Activated T-helper 1 cell treated with anti-CD3 and anti-CD28 coated beads, Interleukin-12 subunit alpha, Interleukin-12 subunit beta, Interleukin-2, Interleukin-4 antibody, amounts not matched to agents 30 ng/mL and 10 ng/mL and 1 ng/mL, durations not matched to agents 14 hours and 24 hours and 36 hours (primary cell): Measurements from ENCODE around the gene ATRAID. TPM values are rescaled to one million over a fixed set of nuclear protein-coding genes. Genes with fewer than 3 reads are reported as not detected.

Experiments used
- DNase-seq: peaks from one replicate; pipeline ENCODE4 v3.0.0; 2021; ENCODE audit warnings: low spot score
- H3K27ac Mint-ChIP-seq: one replicate; pipeline ENCODE4 v1.8.0; 2021; ENCODE audit warnings: mild to moderate bottlenecking, mixed read lengths
- H3K27me3 Mint-ChIP-seq: one replicate; pipeline ENCODE4 v1.8.0; 2022; ENCODE audit warnings: mild to moderate bottlenecking, moderate library complexity, mixed read lengths; ENCODE audit not compliant: insufficient read depth
- H3K36me3 Mint-ChIP-seq: one replicate; pipeline ENCODE4 v1.8.0; 2021; ENCODE audit warnings: low read depth, mixed read lengths
- H3K4me1 Mint-ChIP-seq: one replicate; pipeline ENCODE4 v1.8.0; 2021; ENCODE audit warnings: low read depth, mixed read lengths
- H3K4me3 Mint-ChIP-seq: one replicate; pipeline ENCODE4 v1.8.0; 2021; ENCODE audit warnings: mild to moderate bottlenecking, moderate library complexity, mixed read lengths
- H3K9me3 Mint-ChIP-seq: one replicate; pipeline ENCODE4 v1.8.0; 2021; ENCODE audit warnings: mixed read lengths
- intact Hi-C: fragments of 100-400 bp; cut with micrococcal nuclease; formaldehyde crosslinking; loops from one replicate; pipeline ENCODE4 v1.15.1; 2024
- total RNA-seq: library from RNA; stranded (reverse); gene quantifications from 2 replicates; pipeline ENCODE4 v1.2.3, GENCODE V29; 2022

Gene ATRAID
- total RNA-seq, 1 donor from 2014 or later: 107 TPM

DNA sequence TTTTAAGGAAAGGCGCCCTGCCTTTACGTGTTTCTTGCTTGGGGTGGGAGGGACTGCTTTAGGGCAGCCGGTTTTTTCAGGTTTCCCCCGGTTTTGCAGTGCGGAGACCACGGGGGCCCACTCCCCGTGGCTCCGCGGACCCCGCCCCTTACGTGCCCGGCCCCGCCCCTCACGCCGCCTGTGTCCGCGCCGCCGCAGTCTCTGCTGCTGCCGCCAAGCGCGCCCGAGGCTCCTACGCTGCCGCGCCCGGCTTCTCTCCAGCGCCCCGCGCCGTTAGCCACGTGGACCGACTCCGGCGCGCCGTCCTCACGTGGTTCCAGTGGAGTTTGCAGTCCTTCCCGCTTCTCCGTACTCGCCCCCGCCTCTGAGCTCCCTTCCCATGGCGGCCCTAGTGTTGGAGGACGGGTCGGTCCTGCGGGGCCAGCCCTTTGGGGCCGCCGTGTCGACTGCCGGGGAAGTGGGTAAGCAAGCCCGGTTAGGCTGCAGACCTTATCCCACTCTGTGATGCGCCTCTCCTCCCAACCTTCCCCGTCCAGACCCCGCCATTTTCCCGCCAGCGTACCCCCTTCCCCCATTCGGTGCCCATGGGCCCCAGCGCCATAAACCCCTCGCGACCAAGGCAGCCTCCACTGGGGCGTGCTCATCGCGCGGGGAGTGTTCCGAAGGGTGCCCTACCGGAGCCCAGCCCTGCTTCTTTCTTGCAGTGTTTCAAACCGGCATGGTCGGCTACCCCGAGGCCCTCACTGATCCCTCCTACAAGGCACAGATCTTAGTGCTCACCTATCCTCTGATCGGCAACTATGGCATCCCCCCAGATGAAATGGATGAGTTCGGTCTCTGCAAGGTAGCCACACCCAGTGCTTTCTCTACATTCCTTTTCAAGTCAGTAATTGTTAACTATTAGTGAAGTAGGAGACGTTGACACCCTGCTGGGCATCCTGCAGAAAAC is 5.6 kb downstream of the ATRAID start, which contains the start of gene CAD:
Gene CAD, plus strand, starts transcription at position 197 of the 949 bp plus-strand sequence. Its CDS starts 183 bp downstream, at position 380.
- H3K36me3 Mint-ChIP-seq: peaks cover 54% of the 10 kb centered on the region
- peak; percentile 85 for DNase-seq
- H3K4me1 Mint-ChIP-seq: peaks cover 58% of the 10 kb centered on the region
- peak within 1 kb of the TSS; percentile 98 for H3K4me3 Mint-ChIP-seq
- no peaks in the 10 kb centered on the region for H3K9me3 Mint-ChIP-seq
- peak within 1 kb of the TSS; percentile 94 for H3K27ac Mint-ChIP-seq
- intact Hi-C loops: loop anchor here (1.0 to 10.0 kb wide), 17 partner anchors 8 to 975 kb away; partner anchors contain the start of genes ABHD1, AGBL5, CCDC121 and CENPA
- H3K27me3 Mint-ChIP-seq: no peaks in the 10 kb centered on the region

DNA sequence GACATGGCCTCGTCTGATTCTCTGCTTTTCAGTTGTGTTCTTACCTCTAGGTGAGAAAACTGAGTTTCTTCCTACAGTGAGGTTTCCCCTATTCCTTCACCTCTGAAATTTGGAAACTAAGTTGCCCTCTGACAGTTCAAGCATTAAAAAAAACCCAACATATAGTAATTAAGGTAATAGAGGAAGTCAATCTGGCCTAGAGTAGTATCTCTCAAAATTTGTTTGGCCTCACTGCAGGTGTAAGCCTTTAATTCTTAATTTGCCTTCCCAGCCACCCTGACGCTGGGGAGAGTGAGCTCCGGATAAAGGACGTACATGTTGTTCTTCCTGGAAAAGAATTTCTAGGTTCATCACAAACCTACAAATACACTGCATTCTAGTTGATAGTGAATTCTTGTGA is 6.8 kb downstream of the ATRAID start:
- H3K27ac Mint-ChIP-seq: no peak overlapping the region
- peaks cover 57% of the 10 kb centered on the region for H3K36me3 Mint-ChIP-seq

DNA sequence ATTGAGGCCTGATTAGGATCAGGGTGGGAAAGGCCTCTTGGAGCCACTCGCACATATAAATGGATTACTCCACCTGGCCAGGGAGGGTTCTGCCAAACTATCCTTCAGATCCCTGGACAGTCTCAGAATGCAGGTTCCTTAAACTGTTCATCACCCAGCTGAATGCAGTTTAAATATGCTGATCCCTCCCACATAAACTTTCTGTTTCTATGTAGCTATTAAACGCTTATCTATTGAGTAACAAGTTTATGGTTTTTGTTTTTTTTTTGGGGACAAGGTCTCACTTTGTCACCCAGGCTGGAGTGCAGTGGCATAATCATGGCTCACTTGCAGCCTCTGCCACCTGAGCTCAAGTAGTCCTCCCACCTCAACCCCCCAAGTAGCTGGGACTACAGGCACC is 7.2 kb downstream of the ATRAID start:
- DNase-seq: no peak
- H3K9me3 Mint-ChIP-seq: no peaks in the 10 kb centered on the region
- H3K4me3 Mint-ChIP-seq: peak overlapping the region; percentile 98
- no peaks in the 10 kb centered on the region for H3K27me3 Mint-ChIP-seq
- H3K27ac Mint-ChIP-seq: no peak overlapping the region
- intact Hi-C loops: loop anchor here (5.0 to 10.0 kb wide), 5 partner anchors 186 to 977 kb away; partner anchors contain the start of genes CCDC121, CENPA, GPN1 and HADHA
- peaks cover 55% of the 10 kb centered on the region for H3K36me3 Mint-ChIP-seq
- peaks cover 41% of the 10 kb centered on the region for H3K4me1 Mint-ChIP-seq

More for the DNA sequence above, 6.8 kb downstream of the ATRAID start:
- no peaks in the 10 kb centered on the region for H3K9me3 Mint-ChIP-seq
- intact Hi-C loops: loop anchor here (1.0 to 10.0 kb wide), 6 partner anchors 9 to 976 kb away; partner anchors contain the start of genes CCDC121, CENPA, GPN1 and HADHA
- DNase-seq: no peak
- no peaks in the 10 kb centered on the region for H3K27me3 Mint-ChIP-seq
- peaks cover 46% of the 10 kb centered on the region for H3K4me1 Mint-ChIP-seq
- H3K4me3 Mint-ChIP-seq: peak overlapping the region; percentile 98

DNA sequence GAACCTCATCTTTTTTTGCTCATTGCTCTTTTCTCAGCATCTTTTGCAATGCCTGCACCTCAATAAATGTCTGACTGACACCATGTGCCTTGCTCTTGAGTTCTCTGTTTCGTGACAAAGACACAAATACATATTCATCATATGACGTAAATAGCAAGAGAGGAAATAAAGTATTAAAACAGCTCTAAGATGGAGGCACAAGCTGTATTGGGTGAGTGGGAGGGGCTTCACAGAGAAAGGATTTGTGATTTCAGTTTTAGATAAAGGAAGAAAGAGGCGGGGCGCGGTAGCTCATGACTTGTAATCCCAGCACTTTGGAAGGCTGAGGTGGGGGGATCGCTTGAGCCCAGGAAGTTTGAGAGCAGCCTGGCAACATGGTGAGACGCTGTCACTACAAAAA is 8.2 kb downstream of the ATRAID start:
- H3K27ac Mint-ChIP-seq: no peak overlapping the region
- no peak overlapping the region for H3K4me3 Mint-ChIP-seq
- DNase-seq: no peak
- intact Hi-C loops: no loop called here
- H3K9me3 Mint-ChIP-seq: no peaks in the 10 kb centered on the region
- peaks cover 40% of the 10 kb centered on the region for H3K4me1 Mint-ChIP-seq
- no peaks in the 10 kb centered on the region for H3K27me3 Mint-ChIP-seq
- peaks cover 61% of the 10 kb centered on the region for H3K36me3 Mint-ChIP-seq

DNA sequence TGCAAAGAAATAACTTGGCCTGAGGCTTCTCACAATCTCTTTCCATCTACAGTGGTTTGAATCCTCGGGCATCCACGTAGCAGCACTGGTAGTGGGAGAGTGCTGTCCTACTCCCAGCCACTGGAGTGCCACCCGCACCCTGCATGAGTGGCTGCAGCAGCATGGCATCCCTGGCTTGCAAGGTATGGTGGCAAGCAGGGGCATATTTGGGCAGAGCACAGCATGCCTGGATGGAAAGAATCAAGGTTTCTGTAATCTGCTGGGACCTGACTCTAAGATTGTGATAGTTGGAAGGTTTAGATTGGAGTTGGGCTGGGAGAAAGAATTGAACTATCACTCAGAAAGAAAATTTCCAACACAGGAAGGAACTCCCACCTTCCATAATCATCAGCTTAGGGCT is 9.3 kb downstream of the ATRAID start:
- intact Hi-C loops: no loop called here
- H3K27ac Mint-ChIP-seq: no peak overlapping the region
- peaks cover 61% of the 10 kb centered on the region for H3K36me3 Mint-ChIP-seq
- no peak for DNase-seq
- H3K4me3 Mint-ChIP-seq: no peak overlapping the region
- H3K27me3 Mint-ChIP-seq: no peaks in the 10 kb centered on the region
- H3K4me1 Mint-ChIP-seq: peaks cover 37% of the 10 kb centered on the region
- no peaks in the 10 kb centered on the region for H3K9me3 Mint-ChIP-seq

DNA sequence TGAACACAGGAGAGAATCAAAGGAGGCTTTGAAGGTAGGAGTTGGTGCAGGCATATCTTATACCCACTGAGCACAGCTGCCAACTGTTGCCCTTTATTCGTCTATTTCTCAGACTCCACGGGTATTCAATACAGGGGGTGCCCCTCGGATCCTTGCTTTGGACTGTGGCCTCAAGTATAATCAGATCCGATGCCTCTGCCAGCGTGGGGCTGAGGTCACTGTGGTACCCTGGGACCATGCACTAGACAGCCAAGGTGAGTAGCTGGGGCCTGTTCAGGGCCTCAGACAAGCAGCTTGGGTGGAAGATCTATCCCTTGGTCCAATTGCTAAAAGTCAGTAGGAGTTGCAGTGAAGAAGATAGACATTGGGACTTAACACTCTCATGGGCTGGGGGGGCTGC is 10.6 kb downstream of the ATRAID start:
- intact Hi-C loops: no loop called here
- no peaks in the 10 kb centered on the region for H3K9me3 Mint-ChIP-seq
- H3K4me1 Mint-ChIP-seq: peaks cover 26% of the 10 kb centered on the region

DNA sequence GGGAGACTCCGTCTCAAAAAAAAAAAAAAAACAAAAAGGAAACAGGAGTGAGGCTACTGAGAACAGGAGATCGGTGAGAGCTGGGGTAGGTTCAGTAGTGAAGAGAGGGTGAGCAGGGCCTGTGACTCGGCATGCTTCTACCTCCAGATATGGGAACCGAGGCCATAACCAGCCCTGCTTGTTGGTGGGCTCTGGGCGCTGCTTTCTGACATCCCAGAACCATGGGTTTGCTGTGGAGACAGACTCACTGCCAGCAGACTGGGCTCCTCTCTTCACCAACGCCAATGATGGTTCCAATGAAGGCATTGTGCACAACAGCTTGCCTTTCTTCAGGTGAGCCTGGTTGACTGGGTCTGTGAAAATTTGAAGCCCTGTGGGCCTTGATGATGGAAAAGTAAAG is 11.6 kb downstream of the ATRAID start:
- intact Hi-C loops: no loop called here
- no peaks in the 10 kb centered on the region for H3K27me3 Mint-ChIP-seq
- peaks cover 16% of the 10 kb centered on the region for H3K4me1 Mint-ChIP-seq
- no peaks in the 10 kb centered on the region for H3K9me3 Mint-ChIP-seq
- H3K4me3 Mint-ChIP-seq: no peak overlapping the region
- no peak for DNase-seq
- H3K36me3 Mint-ChIP-seq: peaks cover 64% of the 10 kb centered on the region
- H3K27ac Mint-ChIP-seq: no peak overlapping the region

More for the DNA sequence above, 10.6 kb downstream of the ATRAID start:
- Mint-ChIP-seq H3K36me3 (peaks cover 65% of the 10 kb centered on the region), H3K27ac (no peak overlapping the region), H3K4me3 (no peak overlapping the region), H3K27me3 (no peaks in the 10 kb centered on the region)
- DNase-seq: no peak

DNA sequence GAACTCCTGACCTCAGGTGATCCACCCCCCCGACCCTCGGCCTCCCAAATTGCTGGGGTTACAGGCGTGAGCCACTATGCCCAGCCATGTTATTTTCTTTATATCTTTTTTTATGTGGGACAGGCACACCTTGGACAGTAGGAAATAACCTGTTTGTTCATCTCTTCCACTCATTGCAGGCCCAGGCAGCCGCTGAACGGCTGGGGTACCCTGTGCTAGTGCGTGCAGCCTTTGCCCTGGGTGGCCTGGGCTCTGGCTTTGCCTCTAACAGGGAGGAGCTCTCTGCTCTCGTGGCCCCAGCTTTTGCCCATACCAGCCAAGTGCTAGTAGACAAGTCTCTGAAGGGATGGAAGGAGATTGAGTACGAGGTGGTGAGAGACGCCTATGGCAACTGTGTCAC is 13.7 kb downstream of the ATRAID start:
- DNase-seq: no peak
- peaks cover 6% of the 10 kb centered on the region for H3K4me1 Mint-ChIP-seq
- no peaks in the 10 kb centered on the region for H3K27me3 Mint-ChIP-seq
- intact Hi-C loops: no loop called here
- H3K9me3 Mint-ChIP-seq: no peaks in the 10 kb centered on the region
- no peak overlapping the region for H3K4me3 Mint-ChIP-seq
- H3K36me3 Mint-ChIP-seq: peaks cover 57% of the 10 kb centered on the region
- H3K27ac Mint-ChIP-seq: no peak overlapping the region

DNA sequence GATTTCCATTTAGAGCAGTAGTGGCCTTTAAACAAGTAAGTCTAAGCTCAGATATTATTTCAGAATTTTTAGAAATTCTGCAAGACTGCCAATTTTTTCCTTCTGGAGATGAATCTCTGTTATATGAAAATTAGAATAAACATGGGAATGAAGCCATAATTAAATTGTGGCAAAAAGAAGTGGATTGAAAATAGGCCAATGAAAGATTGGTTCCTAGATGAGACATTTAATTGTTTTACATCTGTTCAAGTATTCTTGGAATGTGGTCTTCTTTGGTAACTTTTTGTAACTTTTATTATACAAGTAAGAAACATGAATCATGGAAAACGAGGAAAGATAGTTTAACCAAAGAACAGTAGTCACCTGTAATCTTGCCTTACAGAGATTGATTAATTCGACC is 15.7 kb downstream of the ATRAID start:
- H3K36me3 Mint-ChIP-seq: peaks cover 53% of the 10 kb centered on the region
- no peaks in the 10 kb centered on the region for H3K27me3 Mint-ChIP-seq
- no peaks in the 10 kb centered on the region for H3K4me1 Mint-ChIP-seq
- H3K9me3 Mint-ChIP-seq: no peaks in the 10 kb centered on the region
- intact Hi-C loops: no loop called here
- DNase-seq: no peak
- H3K27ac Mint-ChIP-seq: no peak overlapping the region
- H3K4me3 Mint-ChIP-seq: no peak overlapping the region

DNA sequence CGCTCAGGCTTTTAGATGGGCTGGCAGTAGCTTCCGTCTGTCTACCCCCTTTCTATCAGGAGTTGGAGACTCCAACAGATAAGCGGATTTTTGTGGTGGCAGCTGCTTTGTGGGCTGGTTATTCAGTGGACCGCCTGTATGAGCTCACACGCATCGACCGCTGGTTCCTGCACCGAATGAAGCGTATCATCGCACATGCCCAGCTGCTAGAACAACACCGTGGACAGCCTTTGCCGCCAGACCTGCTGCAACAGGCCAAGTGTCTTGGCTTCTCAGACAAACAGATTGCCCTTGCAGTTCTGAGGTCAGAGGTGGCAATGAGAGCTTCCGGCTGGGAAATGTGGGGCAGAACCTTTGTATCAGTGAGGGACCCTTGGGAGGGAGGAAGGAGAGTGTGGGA is 20.1 kb downstream of the ATRAID start:
- intact Hi-C loops: no loop called here
- H3K27me3 Mint-ChIP-seq: no peaks in the 10 kb centered on the region
- no peak for DNase-seq
- H3K9me3 Mint-ChIP-seq: no peaks in the 10 kb centered on the region
- no peak overlapping the region for H3K4me3 Mint-ChIP-seq
- no peaks in the 10 kb centered on the region for H3K4me1 Mint-ChIP-seq
- H3K36me3 Mint-ChIP-seq: peaks cover 49% of the 10 kb centered on the region
- no peak overlapping the region for H3K27ac Mint-ChIP-seq

DNA sequence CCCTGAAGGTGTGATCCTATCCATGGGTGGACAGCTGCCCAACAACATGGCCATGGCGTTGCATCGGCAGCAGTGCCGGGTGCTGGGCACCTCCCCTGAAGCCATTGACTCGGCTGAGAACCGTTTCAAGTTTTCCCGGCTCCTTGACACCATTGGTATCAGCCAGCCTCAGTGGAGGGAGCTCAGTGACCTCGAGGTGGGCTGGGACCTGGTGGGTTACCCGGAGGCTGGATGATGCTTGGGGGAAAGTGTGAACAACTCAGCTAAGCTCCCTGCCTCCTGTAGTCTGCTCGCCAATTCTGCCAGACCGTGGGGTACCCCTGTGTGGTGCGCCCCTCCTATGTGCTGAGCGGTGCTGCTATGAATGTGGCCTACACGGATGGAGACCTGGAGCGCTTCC is 21.5 kb downstream of the ATRAID start:
- DNase-seq: no peak
- Mint-ChIP-seq H3K27me3 (no peaks in the 10 kb centered on the region), H3K4me1 (no peaks in the 10 kb centered on the region), H3K36me3 (peaks cover 47% of the 10 kb centered on the region), H3K9me3 (no peaks in the 10 kb centered on the region), H3K27ac (no peak overlapping the region), H3K4me3 (no peak overlapping the region)
- intact Hi-C loops: no loop called here

DNA sequence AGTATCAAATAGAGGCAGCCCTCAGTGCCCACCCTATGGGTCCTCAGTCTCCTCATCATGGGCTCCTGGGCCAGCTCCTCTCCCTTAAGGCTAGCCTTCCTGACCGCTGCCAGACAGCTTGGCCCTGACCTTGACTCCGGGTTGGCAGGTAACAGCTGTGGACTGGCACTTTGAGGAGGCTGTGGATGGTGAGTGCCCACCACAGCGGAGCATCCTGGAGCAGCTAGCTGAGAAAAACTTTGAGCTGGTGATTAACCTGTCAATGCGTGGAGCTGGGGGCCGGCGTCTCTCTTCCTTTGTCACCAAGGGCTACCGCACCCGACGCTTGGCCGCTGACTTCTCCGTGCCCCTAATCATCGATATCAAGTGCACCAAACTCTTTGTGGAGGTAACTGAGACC is 24.3 kb downstream of the ATRAID start:
- no peak for DNase-seq
- peaks cover 61% of the 10 kb centered on the region for H3K36me3 Mint-ChIP-seq
- no peaks in the 10 kb centered on the region for H3K4me1 Mint-ChIP-seq
- no peaks in the 10 kb centered on the region for H3K9me3 Mint-ChIP-seq
- intact Hi-C loops: no loop called here
- H3K27ac Mint-ChIP-seq: no peak overlapping the region
- no peak overlapping the region for H3K4me3 Mint-ChIP-seq
- no peaks in the 10 kb centered on the region for H3K27me3 Mint-ChIP-seq

DNA sequence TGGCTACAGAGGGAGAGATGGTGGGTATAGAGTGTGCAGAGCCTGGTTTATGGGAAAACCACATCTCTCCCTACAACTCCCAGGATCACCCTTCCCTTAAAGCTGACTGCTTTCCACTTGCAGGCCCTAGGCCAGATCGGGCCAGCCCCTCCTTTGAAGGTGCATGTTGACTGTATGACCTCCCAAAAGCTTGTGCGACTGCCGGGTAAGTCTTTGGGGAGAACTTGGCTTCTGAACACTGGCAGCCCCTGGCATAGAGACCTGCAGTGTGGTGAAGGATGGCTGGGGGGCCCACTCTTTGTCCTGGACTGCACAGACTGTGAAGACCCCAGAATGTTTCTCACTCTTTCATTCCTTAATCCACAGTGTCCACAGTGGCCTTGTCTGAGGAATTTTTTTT is 24.8 kb downstream of the ATRAID start:
- Mint-ChIP-seq H3K4me3 (no peak overlapping the region), H3K27me3 (no peaks in the 10 kb centered on the region), H3K27ac (no peak overlapping the region), H3K36me3 (peaks cover 59% of the 10 kb centered on the region), H3K4me1 (no peaks in the 10 kb centered on the region), H3K9me3 (no peaks in the 10 kb centered on the region)
- no peak for DNase-seq
- intact Hi-C loops: no loop called here
